Stomach (tissue), 9 donors: Measurements from ENCODE around the gene HBA2. TPM values are rescaled to one million over a fixed set of nuclear protein-coding genes. Genes with fewer than 3 reads are reported as not detected.

ENCODE experiments used
- DNase-seq, 2 donors: peaks; one replicate each; pipeline versions ENCODE4 v3.0.0 to v3.0.0-alpha.2; 2013 to 2019
- H3K27ac ChIP-seq, 5 donors: fragments of 200-600 bp in 4 of 5; sonication (generic) in 4 of 5; one replicate each; pipeline ENCODE4 v1.5.1; 2013 to 2019; ENCODE audit warnings: mild to moderate bottlenecking in 1 of 5, moderate library complexity in 1 of 5
- H3K27me3 ChIP-seq, 3 donors: fragments of 200-600 bp; sonication (generic); one replicate each; pipeline ENCODE4 v1.5.1; 2017 to 2019; ENCODE audit warnings: mixed run types in 1 of 3
- H3K36me3 ChIP-seq, 4 donors: fragments of 200-600 bp; sonication (generic); 1 replicate in 3 of 4; 2 replicates in 1 of 4; pipeline ENCODE4 v1.5.1; 2016 to 2019
- H3K4me1 ChIP-seq, 4 donors: fragments of 200-600 bp; sonication (generic); one replicate each; pipeline ENCODE4 v1.5.1; 2016 to 2019
- H3K4me3 ChIP-seq, 4 donors: fragments of 200-600 bp; sonication (generic) in 3 of 4; one replicate each; pipeline ENCODE4 v1.5.1; 2016 to 2019; ENCODE audit warnings: mild to moderate bottlenecking in 1 of 4
- H3K9me3 ChIP-seq, 4 donors: fragments of 200-600 bp; sonication (generic); one replicate each; pipeline ENCODE4 v1.5.1; 2016 to 2019
- CTCF ChIP-seq, 7 experiments: fragments of 450-650 bp in 4 of 7; fragments of 200-600 bp in 3 of 7; sonication (generic) in 3 of 7; IDR thresholded peaks; one replicate each; pipeline ENCODE4 v1.5.1; 2016 to 2019; ENCODE audit warnings: antibody characterized with exemption in 7 of 7, control low read depth in 2 of 7, mild to moderate bottlenecking in 1 of 7
- EP300 ChIP-seq: sonication (generic); formaldehyde crosslinking; IDR thresholded peaks from one replicate; pipeline ENCODE4 v1.6.1; 2017; ENCODE audit warnings: antibody characterized with exemption
- POLR2A ChIP-seq, 4 donors: fragments of 450-650 bp; IDR thresholded peaks; one replicate each; pipeline ENCODE4 v1.6.1; 2016; ENCODE audit warnings: antibody characterized with exemption in 4 of 4, control low read depth in 2 of 4, mild to moderate bottlenecking in 1 of 4, moderate library complexity in 1 of 4
- POLR2AphosphoS5 ChIP-seq, 3 donors: sonication (generic); formaldehyde crosslinking; IDR thresholded peaks; one replicate each; pipeline ENCODE4 v1.6.1; 2016; ENCODE audit warnings: antibody characterized with exemption in 3 of 3
- WGBS, 5 donors: extraction: QIAGEN DNeasy Blood & Tissue Kit in 3 of 5; methylation state at CpG; one replicate each; pipeline versions ENCODE4 v1.1.5 to v1.1.7; 2013 to 2018; 5-methylcytosine and 5-hydroxymethylcytosine counted together
- intact Hi-C: fragments of 100-400 bp; cut with DNase I; formaldehyde crosslinking; loops from one replicate; pipeline ENCODE4 v1.15.1; 2023; ENCODE audit warnings: low total_unique reads
- polyA plus RNA-seq, 3 donors: library from polyadenylated mRNA; stranded (reverse); fragments of 200-250 nt; gene quantifications; one replicate each; pipeline ENCODE4 v1.2.3, GENCODE V29; 2013
- total RNA-seq, 5 donors: library from RNA; depleted of rRNA; stranded (reverse); fragments of >200 nt; gene quantifications; one replicate each; pipeline versions ENCODE4 v1.1.0 to v1.2.3, GENCODE V29; 2014 to 2016
- donor health status: healthy with polysubstance abuse.
- donor health status: Bipolar disorder and iron deficiency.
- donor health status: healthy.

HBA2 gene
- total and polyA plus RNA-seq, 8 donors, result 3.5 to 570 (median 18.5) TPM; not detected in 1

DNA sequence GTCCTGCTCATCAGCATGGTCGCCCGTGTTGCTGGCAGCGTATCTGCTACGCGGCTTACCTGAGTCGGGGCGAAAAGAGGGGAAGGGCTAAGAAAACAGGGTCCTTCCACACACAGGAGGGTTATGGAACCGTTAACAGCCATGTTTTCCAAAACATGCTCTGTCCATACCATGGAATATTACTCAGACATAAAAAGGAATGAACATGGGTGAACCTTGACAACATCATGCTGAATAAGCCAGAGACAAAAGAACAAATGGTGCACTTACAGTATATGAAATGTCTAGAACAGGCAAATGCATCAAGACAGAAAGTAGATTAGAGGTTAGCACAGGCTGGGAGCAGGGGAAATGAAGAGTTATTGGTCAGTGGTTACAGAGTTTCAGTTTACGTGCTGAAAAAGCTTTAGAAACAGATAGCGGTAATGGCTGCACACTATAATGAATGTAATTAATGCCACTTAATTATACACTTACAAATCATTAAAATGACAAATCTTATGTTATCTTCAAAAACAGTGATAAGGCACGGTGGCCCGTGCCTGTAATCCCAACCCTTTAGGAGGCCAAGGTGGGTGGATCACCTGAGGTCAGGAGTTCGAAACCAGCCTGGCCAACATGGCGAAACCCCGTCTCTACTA, 42.0 kb upstream of the HBA2 start:
- H3K4me1 ChIP-seq, result peaks cover 0 to 4% (median under 1%) of the 10 kb centered on the region in 4 donors
- H3K4me3 ChIP-seq, result no peak overlapping the region
- 85 to 91% (median 89%) methylated on average over 15 of the region's 15 CpGs for WGBS, 5 donors
- no peaks in the 10 kb centered on the region for H3K27me3 ChIP-seq
- no peak for TF ChIP-seq CTCF (IDR thresholded peaks at IDR 0.05)
- no peak for TF ChIP-seq POLR2A (IDR thresholded peaks at IDR 0.05)
- TF ChIP-seq POLR2AphosphoS5 (IDR thresholded peaks at IDR 0.05), result no peak
- TF ChIP-seq EP300, result no peak
- no peaks in the 10 kb centered on the region for H3K9me3 ChIP-seq
- peaks cover 0 to 4% (median 0%) of the 10 kb centered on the region in 4 donors for H3K36me3 ChIP-seq
- H3K27ac ChIP-seq, result no peak overlapping the region
- intact Hi-C loops, result no loop called here
- DNase-seq, result no peak

GRCh38 chr16:132120-132519, 40.6 kb upstream of the HBA2 start:
- Histone ChIP-seq H3K27me3 (no peaks in the 10 kb centered on the region), H3K36me3 (no peaks in the 10 kb centered on the region), H3K27ac (no peak overlapping the region), H3K4me3 (no peak overlapping the region), H3K9me3 (no peaks in the 10 kb centered on the region), H3K4me1 (peaks cover under 1 to 19% (median 8%) of the 10 kb centered on the region in 4 donors)
- no peak for DNase-seq
- TF ChIP-seq POLR2A (IDR thresholded peaks at IDR 0.05) (no peak), CTCF (IDR thresholded peaks at IDR 0.05) (no peak), POLR2AphosphoS5 (IDR thresholded peaks at IDR 0.05) (no peak), EP300 (no peak)
- intact Hi-C loops, result no loop called here
- WGBS, 5 donors, result 93 to 95% (median 95%) methylated on average over 7 of the region's 7 CpGs

DNA sequence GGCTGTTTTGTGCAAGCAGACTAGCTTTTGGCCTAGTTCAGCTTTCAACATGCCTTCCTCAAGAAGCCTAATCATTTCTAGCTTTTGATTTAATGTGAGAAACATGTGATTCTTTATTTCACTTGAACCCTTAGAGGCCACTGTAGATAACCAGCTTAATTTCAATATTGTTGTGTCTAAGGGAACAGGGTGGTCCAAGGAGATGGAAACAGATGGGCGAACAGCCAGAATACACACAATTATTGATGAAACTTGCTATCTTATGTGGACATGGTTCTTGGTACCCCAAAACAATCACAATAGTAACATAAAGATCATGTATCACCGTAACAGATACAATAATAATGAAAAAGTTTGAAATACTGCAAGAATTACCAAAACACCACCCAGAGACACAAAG, 39.0 kb upstream of the HBA2 start:
- intact Hi-C loops, result no loop called here
- 92 to 99% (median 94%) methylated on average over 2 of the region's 2 CpGs for WGBS, 5 donors
- no peaks in the 10 kb centered on the region for H3K27me3 ChIP-seq
- no peaks in the 10 kb centered on the region for H3K36me3 ChIP-seq
- H3K4me1 ChIP-seq, result peaks cover 9 to 27% (median 16%) of the 10 kb centered on the region in 4 donors
- no peak for DNase-seq
- no peak for TF ChIP-seq POLR2AphosphoS5 (IDR thresholded peaks at IDR 0.05)
- TF ChIP-seq CTCF (IDR thresholded peaks at IDR 0.05), result no peak
- TF ChIP-seq POLR2A (IDR thresholded peaks at IDR 0.05), result no peak
- no peak for TF ChIP-seq EP300
- no peaks in the 10 kb centered on the region for H3K9me3 ChIP-seq
- no peak overlapping the region for H3K4me3 ChIP-seq
- no peak overlapping the region for H3K27ac ChIP-seq

GRCh38 chr16:138049-138417, 34.6 kb upstream of the HBA2 start:
- peak overlapping the region; percentile 67 to 88 (median 86) for H3K4me3 ChIP-seq
- WGBS, 5 donors, result 1 to 3% (median 2%) methylated on average over 15 to 30 of the region's 30 CpGs
- H3K27me3 ChIP-seq, result peaks cover 0 to under 1% (median 0%) of the 10 kb centered on the region in 3 donors
- no peak for TF ChIP-seq CTCF (IDR thresholded peaks at IDR 0.05)
- TF ChIP-seq POLR2A (IDR thresholded peaks at IDR 0.05), result no peak
- no peak for TF ChIP-seq EP300
- no peak for TF ChIP-seq POLR2AphosphoS5 (IDR thresholded peaks at IDR 0.05)
- H3K9me3 ChIP-seq, result no peaks in the 10 kb centered on the region
- intact Hi-C loops, result no loop called here
- H3K36me3 ChIP-seq, result no peaks in the 10 kb centered on the region
- DNase-seq, result peak in 1 of 2 donors; percentile 67
- peak overlapping the region in 4 of 5 donors; percentile 82 to 91 (median 91) for H3K27ac ChIP-seq
- peaks cover 9 to 34% (median 20%) of the 10 kb centered on the region in 4 donors for H3K4me1 ChIP-seq
